ENCODE data around the gene EMCN.

DNA sequence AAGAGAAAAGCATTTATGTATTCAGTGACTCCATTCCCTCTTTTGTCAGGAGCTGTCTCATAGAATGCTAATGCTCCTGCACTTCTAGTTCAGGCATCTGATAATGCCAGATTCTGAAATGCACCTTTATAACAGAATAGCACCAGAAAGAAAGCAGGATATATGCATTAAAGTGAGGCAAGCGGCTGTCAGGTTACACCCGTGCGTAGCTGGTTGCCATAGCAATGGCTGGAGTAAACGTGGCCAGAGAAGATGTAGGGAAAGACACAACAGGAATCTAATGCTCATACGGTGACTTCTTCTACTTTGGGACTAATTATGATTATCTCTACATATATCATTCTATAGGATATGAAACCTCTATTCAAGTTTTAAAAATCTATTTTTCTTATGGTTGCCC, 5.9 kb downstream of the EMCN start:
- TF ChIP-seq POLR2A (IDR thresholded peaks at IDR 0.05; ENCODE audit: low read depth, low read length) = no peak
- no peak for TF ChIP-seq POLR2AphosphoS5 (IDR thresholded peaks at IDR 0.05; ENCODE audit: low read depth, low read length)
- TF ChIP-seq TAF1 (IDR thresholded peaks at IDR 0.05; ENCODE audit: borderline replicate concordance, low read depth, low read length) = no peak

Measured in GM12892 (cell line).